NOMO-1 (cell line): ENCODE results near the gene SPRYD4.
"Not testable (repeated sequence)": the region's sequence is repeated elsewhere in the genome, so short reads cannot be mapped to it uniquely, and the experiment has no call there.

Experiments used
- DNase-seq, 2 experiments: peaks; one replicate each; lab custom pipeline; 2025; ENCODE audit not compliant: unreplicated experiment in 2 of 2; lab: John Stamatoyannopoulos, UW

The SPRYD4 gene

DNA sequence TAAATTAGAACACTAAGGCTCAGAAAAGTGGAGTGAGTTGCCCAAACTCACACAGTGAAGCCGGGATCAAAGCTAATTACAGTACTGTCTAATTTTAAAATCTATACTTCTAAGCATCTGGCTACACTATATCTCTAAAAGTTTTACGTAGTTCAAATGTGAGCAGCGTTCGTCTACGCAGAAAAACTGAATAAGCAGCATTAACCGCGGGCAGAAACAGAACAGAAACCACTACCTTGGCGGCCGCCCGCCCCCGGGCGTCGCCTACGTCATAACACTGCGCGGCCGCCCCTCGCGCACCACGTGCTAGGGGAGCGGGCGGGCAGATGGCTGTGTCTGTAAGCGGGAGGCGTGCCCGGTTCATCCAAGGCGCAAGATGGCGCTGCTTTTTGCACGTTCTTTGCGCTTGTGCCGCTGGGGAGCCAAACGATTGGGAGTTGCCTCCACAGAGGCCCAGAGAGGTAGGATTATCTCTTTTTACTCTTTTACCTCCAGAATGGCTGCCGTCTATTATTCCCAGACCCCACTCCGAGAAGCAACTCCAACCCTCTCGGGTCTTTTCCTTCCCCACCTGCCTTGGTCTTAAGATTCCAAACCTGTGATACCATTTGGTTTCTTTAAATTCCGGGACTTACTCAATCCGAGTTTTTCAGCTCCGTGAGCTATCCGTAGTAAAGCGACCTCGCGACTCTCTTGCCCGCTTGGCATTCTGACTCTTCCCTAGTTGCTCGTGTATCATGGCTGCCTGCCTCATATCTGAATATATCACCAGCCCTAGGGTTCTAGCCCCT lies at the start of gene SPRYD4:
SPRYD4 (plus strand) TSS at position 363 of the 791 bp plus-strand sequence; CDS start at position 377, 14 bp downstream.
- DNase-seq, result peak; percentile 93 to 98

GRCh38 chr12:56420411-56420810 lies 48.0 kb upstream of the SPRYD4 start:
- DNase-seq, result no peak

DNA sequence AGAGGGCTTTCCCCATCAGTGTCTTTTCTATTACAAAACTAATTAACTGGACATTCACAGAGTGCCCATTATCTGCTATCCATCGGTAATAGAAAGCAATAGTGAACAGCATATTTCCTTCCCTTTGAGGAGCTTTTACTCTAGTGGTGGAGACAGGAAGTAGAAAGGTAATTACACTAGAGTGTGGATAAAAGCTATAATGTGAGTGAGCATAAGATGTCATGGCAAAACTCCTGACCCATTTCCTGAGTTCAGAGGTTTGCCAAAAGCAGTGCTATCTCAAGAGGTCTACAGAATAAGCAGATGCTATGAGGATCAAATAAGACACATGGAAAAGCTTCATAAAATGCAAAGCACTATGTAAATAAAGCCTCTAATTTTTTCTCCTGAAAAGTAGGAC lies 43.2 kb upstream of the SPRYD4 start:
- DNase-seq, result no peak

- no peak for DNase-seq
Measured at GRCh38 chr12:56425940-56426438, 42.4 kb upstream of the SPRYD4 start.

GRCh38 chr12:56431288-56431687 lies 37.1 kb upstream of the SPRYD4 start:
- no peak for DNase-seq

- DNase-seq, result no peak
Measured at GRCh38 chr12:56431850-56432249, 36.5 kb upstream of the SPRYD4 start.

DNA sequence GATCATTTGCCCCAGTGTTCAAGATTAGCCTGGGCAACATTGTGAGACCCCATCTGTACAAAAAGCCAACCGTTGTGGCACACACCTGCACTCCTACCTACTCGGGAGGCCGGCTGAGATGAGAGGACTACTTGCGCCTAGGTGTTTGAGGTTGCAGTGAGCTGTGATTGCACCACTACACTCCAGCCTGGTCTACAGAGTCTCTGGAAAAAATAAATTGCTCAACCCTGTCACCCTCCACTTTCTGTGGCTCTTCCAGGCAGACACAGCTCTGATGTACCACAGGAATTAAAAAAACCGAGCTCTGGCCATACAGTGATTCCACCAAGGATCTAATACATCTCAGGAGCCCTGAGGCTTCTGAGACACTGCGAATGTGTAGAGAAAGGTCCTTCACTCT lies 33.5 kb upstream of the SPRYD4 start:
- no peak for DNase-seq

DNA sequence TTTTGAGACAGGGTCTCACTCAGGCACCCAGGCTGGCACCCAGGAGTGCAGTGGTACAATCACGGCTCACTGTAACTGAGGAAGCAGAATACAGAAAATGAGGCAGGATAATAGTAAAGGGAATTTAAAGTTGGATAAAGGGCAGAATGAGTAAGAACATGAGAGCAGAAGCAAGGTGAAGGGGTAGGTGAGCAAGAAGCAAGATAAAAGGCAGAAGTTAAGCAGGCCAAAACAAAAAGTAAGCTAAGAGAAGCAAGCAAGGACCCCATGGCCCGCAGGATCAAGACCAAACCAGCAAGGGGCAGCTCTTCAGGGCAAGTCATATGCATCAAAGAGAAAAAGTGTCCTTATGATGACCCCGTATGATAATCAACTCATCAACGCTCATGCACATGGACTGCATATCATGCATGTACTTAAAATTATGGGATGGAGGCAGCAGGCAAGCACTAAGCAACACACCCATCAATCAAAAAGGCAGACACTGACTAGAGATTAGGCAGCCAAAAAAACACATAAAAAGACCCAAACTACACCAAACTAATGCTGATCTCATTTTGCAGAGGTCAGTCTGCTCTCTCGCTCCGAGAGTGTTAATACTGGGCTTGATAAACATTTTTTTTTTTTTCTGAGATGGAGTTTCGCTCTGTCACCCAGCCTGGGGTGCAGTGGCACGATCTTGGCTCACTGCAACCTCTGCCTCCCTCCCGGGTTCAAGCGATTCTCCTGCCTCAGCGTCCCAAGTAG lies 30.8 kb upstream of the SPRYD4 start:
- DNase-seq, result no peak

- DNase-seq, result not testable (repeated sequence)
Measured at GRCh38 chr12:56443208-56443607, 25.2 kb upstream of the SPRYD4 start.

GRCh38 chr12:56448860-56449621 lies 19.3 kb upstream of the SPRYD4 start, which contains the start of gene TIMELESS:
TIMELESS (minus strand) TSS chr12:56449426; CDS start chr12:56434170, 15,256 bp downstream.
- peak; percentile 88 to 90 for DNase-seq

GRCh38 chr12:56449622-56449984 lies 18.8 kb upstream of the SPRYD4 start:
- no peak for DNase-seq

- no peak for DNase-seq
Measured at GRCh38 chr12:56450241-56450640, 18.1 kb upstream of the SPRYD4 start.

DNA sequence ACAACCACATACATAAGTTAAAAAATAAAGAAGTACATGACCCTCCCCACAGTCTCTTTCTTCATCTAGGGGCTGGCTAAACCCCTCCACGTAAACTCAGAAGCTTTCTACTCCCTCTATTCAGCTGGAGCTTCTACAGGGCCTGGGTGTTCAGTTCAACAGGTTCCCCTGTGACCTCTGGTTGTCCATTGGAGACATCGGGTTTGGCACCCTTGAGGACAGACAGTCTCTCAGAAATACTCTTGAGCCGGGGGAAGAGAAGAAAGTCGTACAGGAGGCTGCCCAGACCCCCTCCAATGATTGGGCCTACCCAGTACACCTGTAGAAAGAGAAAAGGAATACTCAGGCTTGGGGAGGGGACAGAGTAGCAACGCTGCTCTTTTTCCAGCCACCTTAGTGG lies 17.2 kb upstream of the SPRYD4 start:
- no peak for DNase-seq

GRCh38 chr12:56454557-56454956 lies 13.8 kb upstream of the SPRYD4 start, which contains the start of gene MIP:
MIP (minus strand) TSS chr12:56454657; CDS start chr12:56454613, 44 bp downstream.
- DNase-seq, result no peak

- no peak for DNase-seq
Measured at GRCh38 chr12:56457817-56458216, 10.6 kb upstream of the SPRYD4 start.

GRCh38 chr12:56461235-56462159 lies 6.9 kb upstream of the SPRYD4 start:
- DNase-seq, result no peak

GRCh38 chr12:56462565-56462964 lies 5.8 kb upstream of the SPRYD4 start:
- DNase-seq, result no peak

- no peak for DNase-seq
Measured at GRCh38 chr12:56469007-56469930, 891 bp downstream of the SPRYD4 start.

DNA sequence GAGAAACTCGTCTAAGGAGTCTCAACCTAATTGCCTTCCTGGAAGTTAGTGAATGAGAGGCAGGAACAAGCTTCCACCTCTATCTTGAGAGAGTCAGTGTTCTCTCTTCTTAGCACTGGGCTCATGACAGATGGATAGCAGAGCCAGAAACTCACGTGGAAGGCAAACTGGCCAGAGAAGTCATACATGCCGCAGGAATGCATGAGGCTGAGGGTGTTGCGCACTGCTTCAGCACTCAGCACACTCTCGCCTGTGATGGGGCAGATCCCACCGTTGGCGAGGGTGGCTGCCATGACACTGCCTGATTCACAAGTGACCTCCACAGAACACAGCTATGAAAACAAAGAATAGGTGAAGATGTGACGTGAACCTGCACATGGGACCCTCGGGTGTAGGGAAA lies 6.0 kb downstream of the SPRYD4 start:
- no peak for DNase-seq
